AG09319 (cell line): Measurements from ENCODE around the gene MMP24.

Experiments
- DNase-seq: peaks from one replicate; pipeline ENCODE4 v3.0.0-alpha.2; 2010; ENCODE audit warnings: low read depth; ENCODE audit errors: extremely low read depth
- TF ChIP-seq, protein P1 (sequence below): IDR thresholded peaks from 2 replicates; pipeline ENCODE4 v1.5.1; 2011; ENCODE audit warnings: low read depth, mild to moderate bottlenecking, inconsistent platforms, low read length, moderate library complexity

The MMP24 gene

DNA sequence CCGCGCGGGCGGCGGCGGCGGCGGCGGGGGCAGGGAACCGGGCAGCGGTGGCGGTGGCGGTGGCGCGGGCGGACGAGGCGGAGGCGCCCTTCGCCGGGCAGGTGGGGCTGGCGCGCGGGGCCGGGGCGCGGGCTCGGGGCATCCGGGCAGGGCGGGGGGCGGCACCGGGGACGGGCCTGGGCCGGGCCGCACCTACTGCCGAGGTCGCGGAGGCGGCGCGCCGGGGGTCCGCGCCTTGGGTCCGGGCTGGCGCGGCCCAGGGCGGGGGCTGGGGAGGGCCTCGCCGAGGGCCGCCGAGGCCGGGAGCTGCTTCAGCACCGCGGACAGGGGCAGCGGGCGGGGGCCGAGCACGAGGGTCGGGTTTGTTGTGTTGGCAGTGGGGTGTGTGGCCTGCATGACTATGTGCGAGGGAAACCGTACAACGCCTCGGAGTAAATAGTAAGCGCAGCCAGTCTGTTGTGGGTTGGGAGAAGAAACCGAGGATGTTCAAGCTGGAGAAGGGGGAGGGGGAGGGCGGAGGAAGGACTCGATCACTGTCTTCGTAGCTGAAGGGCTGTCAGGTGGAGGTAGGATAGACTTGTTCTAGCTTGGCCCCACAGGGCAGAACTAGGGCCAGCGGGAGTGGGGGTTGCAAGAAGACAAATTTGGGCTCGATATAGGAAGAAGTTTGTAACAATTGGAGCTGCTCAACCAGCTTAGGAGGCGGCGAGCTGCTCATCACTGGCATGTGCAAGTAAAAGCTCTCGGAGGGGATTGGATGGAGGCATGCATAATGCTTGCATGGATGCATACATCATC is 593 bp downstream of the MMP24 start:
- DNase-seq, result no peak
- TF ChIP-seq, protein P1, sequence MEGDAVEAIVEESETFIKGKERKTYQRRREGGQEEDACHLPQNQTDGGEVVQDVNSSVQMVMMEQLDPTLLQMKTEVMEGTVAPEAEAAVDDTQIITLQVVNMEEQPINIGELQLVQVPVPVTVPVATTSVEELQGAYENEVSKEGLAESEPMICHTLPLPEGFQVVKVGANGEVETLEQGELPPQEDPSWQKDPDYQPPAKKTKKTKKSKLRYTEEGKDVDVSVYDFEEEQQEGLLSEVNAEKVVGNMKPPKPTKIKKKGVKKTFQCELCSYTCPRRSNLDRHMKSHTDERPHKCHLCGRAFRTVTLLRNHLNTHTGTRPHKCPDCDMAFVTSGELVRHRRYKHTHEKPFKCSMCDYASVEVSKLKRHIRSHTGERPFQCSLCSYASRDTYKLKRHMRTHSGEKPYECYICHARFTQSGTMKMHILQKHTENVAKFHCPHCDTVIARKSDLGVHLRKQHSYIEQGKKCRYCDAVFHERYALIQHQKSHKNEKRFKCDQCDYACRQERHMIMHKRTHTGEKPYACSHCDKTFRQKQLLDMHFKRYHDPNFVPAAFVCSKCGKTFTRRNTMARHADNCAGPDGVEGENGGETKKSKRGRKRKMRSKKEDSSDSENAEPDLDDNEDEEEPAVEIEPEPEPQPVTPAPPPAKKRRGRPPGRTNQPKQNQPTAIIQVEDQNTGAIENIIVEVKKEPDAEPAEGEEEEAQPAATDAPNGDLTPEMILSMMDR, result no peak

DNA sequence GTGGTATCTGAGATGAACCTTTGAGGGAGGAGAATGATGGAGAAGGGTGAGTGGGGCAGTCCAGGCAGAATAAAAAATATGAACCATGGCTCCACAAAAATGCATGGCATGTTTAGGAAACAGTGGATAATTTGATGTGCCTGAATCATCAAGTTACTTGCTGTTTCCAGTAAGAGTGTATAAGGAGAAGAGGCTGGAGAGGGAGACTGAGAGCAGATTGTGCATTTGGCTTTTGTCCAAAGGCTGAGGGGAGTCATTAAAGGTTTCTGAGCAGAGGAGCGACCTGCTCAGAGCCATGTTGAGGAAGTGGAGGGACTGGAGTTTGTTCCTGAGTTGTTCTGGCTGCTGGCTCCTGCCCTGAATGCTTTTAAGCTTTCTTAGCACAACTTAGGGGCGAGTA is 6.1 kb downstream of the MMP24 start:
- TF ChIP-seq, protein P1, result no peak
- DNase-seq, result peak; percentile 19

DNA sequence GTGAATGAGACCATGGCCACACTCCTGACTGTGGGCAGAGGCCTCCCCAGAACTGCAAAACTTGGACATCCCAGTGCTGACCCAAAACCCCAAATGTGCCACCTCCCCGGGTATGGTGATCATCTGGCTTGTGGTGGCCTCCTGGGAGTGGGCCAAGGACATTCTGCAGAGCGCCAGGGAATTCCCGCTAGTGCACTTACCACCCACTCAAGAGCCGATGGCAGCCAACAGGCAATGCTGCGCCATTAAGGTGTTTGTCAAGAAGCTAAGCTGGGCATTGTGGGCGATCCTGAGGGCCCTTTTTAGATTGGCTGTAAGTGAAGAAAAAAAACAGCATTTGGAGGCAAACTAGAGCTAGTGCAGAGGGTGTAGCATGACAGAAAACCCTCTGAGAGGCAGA is 9.4 kb downstream of the MMP24 start:
- TF ChIP-seq, protein P1, result no peak
- no peak for DNase-seq

DNA sequence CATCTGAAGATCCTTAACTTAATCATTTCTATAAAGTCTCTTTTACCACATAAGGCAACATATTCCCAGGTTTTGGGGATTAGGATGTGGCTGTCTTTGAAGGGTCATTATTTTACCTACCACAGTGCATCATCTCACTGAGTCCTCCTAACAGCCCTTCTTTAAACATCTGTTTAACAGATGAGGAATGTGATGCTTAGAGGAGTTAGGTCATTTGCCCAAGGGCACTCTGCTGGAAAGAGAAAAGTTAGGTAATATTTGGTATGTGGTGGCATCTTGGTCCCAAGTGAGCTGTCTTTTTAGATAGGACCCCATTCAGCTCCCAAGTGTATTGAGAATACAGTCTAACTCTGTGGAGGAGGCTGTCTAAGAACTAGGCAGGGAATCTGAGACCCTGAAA is 11.0 kb downstream of the MMP24 start:
- TF ChIP-seq, protein P1, result no peak
- DNase-seq, result no peak

DNA sequence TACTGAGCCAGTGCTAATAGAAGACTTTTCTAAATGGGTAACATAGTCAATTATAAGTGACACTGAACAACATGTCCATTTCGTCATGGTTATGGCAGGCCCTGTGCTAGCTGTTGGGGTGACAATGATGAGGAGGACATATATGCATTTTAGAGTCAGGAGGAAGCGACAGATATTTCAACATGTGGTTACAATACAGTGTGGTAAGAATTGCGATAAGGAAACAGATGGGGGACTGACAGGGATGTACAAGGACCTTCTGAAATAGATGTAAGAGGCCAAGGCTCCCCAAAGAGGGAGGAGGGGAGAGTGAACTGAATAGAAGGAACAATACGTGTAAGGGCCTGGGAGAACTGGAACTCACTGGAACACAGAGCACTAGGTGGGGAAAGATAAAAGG is 11.7 kb downstream of the MMP24 start:
- TF ChIP-seq, protein P1, result no peak
- no peak for DNase-seq

DNA sequence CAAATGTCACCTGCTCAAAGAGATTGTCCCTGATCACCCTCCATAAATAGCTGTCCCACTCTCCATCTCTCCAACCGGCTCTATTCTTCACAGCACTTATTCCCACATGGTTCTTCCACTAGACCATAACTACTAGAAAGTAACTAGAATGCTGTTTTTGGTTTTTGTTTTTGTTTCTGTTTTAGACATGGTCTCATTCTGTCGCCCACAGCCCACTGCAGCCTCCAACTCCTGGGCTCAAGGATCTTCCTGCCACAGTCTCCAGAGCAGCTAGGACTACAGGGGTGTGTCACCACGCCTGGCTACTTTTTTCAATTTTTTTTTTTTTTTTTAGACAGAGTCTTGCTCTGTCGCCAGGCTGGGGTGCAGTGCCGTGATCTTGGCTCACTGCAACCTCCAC is 12.2 kb downstream of the MMP24 start:
- TF ChIP-seq, protein P1, result no peak

DNA sequence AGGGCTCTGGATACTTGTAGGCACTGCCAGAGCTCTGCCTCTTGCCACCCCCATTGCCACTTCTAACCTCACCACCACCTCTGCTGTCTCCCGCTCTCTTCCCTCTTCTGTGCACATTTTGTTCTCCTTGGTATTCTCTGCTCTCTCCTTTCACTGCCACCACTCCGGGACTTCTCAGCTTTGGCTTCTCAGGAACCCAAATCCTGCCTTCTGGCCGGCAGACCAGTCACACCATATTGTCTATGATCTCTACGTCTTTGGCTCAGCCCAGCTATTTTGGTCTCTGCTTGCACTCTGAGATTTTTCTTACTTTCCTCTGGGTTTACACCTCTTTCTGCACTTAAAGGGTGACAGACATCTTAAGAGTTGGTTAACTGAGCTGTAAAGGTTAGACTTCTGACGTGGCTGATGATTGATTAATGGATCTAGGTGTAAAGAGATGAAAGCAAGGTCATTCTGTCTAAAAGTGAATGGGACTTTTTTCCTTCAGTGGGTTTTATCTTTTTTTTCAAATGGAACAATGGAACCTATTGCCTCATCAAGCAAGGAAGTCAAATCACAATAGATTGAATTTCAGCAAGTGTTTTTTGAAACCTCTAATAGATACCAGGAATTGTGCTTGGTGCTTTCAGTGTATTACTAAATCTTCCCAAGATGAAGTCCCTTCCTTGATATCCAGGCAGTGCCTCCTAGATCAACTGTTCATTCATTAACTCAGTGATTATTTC is 13.8 kb downstream of the MMP24 start:
- TF ChIP-seq, protein P1, result no peak
- no peak for DNase-seq

More for the DNA sequence above, 12.2 kb downstream of the MMP24 start:
- DNase-seq, result no peak
